ENCODE measurements around the gene CRYBG3.
A peak's percentile ranks its signal among the peaks of the same experiment; 100 is the strongest.

The CRYBG3 gene

GRCh38 chr3:97949110-97949485, 127.3 kb downstream of the CRYBG3 start:
- no peak for DNase-seq

GRCh38 chr3:97949743-97950142, 127.9 kb downstream of the CRYBG3 start:
- no peak for DNase-seq

GRCh38 chr3:97950360-97950759, 128.5 kb downstream of the CRYBG3 start:
- no peak for DNase-seq

- no peak for DNase-seq
Observed at GRCh38 chr3:97952280-97952679, 130.5 kb downstream of the CRYBG3 start.

- no peak for DNase-seq
Observed at GRCh38 chr3:97952872-97953271, 131.1 kb downstream of the CRYBG3 start.

- DNase-seq = no peak
Observed at GRCh38 chr3:97954228-97954827, 132.5 kb downstream of the CRYBG3 start.

GRCh38 chr3:97956051-97956450, 134.2 kb downstream of the CRYBG3 start:
- no peak for DNase-seq

GRCh38 chr3:97957617-97958311, 136.0 kb downstream of the CRYBG3 start:
- DNase-seq = no peak

GRCh38 chr3:97958396-97958795, 136.6 kb downstream of the CRYBG3 start:
- no peak for DNase-seq

- no peak for DNase-seq
Observed at GRCh38 chr3:97958796-97959195, 137.0 kb downstream of the CRYBG3 start.

- no peak for DNase-seq
Observed at GRCh38 chr3:97959872-97960271, 138.1 kb downstream of the CRYBG3 start.

GRCh38 chr3:97960551-97960950, 138.7 kb downstream of the CRYBG3 start:
- no peak for DNase-seq

- no peak for DNase-seq
Observed at GRCh38 chr3:97960993-97961766, 139.4 kb downstream of the CRYBG3 start.

GRCh38 chr3:97967966-97968365, 146.2 kb downstream of the CRYBG3 start:
- no peak for DNase-seq

- no peak for DNase-seq
Observed at GRCh38 chr3:97968376-97968775, 146.6 kb downstream of the CRYBG3 start.

- no peak for DNase-seq
Observed at GRCh38 chr3:97969541-97969940, 147.7 kb downstream of the CRYBG3 start.

- no peak for DNase-seq
Observed at GRCh38 chr3:97970156-97970555, 148.3 kb downstream of the CRYBG3 start.

GRCh38 chr3:97970956-97971620, 149.3 kb downstream of the CRYBG3 start:
- DNase-seq = no peak

GRCh38 chr3:97971679-97972567, 150.1 kb downstream of the CRYBG3 start, which contains the start of gene RIOX2:
Gene RIOX2 (minus strand): TSS chr3:97972431. CDS start chr3:97967593, 4,838 bp downstream.
- DNase-seq = peak; percentile 89

- DNase-seq = no peak
Observed at GRCh38 chr3:97972976-97973375, 151.2 kb downstream of the CRYBG3 start.

- peak; percentile 63 for DNase-seq
Observed at GRCh38 chr3:97974996-97975395, 153.2 kb downstream of the CRYBG3 start.

GRCh38 chr3:97975466-97975865, 153.7 kb downstream of the CRYBG3 start:
- no peak for DNase-seq

All from RPMI8226 (cell line).